Left kidney (tissue), 2 donors: ENCODE results near the gene MAP3K12. TPM values are rescaled to one million over a fixed set of nuclear protein-coding genes. Genes with fewer than 3 reads are reported as not detected.
"Not testable (repeated sequence)": the region's sequence is repeated elsewhere in the genome, so short reads cannot be mapped to it uniquely, and the experiment has no call there.

ENCODE experiments used
- DNase-seq: peaks from one replicate; pipeline ENCODE4 v3.0.0-alpha.2; 2013
- polyA plus RNA-seq: library from polyadenylated mRNA; unstranded; fragments of 120-200 nt; gene quantifications from one replicate; pipeline ENCODE4 v1.2.1, GENCODE V29; 2013; ENCODE audit not compliant: insufficient read length

MAP3K12 gene
- polyA plus RNA-seq, 1 donor = 38.5 TPM

GRCh38 chr12:53468282-53468681 lies 31.0 kb downstream of the MAP3K12 start:
- no peak for DNase-seq

DNA sequence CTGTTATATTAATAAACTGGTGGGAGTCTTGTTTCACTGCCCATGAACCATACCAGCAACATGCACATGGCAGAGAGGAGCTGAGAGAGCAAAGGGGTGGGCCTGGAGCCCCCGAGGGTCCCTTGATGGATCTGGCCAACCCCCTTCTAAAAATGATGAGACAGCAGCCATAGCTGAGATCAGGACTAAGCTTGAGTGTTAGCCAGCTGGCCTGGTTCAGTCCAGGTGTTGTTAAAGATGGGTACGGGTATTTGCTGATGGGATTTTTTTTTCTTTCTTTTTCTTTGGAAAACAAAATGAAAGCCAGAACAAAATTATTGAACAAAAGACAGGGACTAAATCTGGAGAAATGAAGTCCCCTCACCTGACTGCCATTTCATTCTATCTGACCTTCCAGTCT lies 31.4 kb downstream of the MAP3K12 start:
- DNase-seq = no peak

GRCh38 chr12:53467082-53467481 lies 32.2 kb downstream of the MAP3K12 start:
- DNase-seq = no peak

DNA sequence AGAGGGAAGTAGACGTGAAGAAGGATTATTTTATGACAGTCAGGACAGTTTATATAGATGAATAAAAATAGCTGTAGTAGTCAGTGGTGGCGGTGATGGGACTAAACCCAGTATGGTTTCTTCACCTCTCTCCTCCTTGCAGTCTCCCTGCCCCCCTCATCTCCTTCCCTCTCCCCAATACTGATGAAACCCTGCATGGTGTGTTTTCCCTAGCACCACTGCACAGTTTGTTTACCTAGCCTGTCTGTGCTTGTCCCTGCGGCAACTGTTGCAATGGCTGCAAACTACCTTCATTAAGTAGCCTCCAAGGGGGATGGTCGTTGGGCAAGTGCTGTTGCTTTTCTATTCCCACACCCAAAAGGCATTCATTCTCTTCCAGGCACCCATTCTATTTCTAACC lies 32.6 kb downstream of the MAP3K12 start:
- DNase-seq = no peak

DNA sequence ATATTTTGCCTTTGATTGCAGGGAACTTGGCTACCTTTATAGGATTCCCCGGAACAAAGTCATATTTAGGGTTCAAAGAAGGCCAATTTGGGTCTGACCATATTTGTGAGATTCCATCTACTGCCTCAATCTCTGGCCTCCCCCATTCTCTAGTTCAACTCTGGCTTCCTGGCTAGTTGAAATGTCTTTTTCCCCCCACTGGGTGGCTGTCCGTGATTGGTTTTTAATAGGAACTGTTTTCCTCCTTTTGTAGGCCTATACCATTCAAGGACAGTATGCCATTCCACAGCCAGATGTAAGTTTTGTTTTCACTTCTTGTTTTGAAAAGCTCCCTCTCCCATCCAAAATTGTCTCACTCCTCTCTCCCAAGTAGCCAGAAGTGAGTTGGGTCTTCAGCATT lies 33.6 kb downstream of the MAP3K12 start:
- DNase-seq = no peak

DNA sequence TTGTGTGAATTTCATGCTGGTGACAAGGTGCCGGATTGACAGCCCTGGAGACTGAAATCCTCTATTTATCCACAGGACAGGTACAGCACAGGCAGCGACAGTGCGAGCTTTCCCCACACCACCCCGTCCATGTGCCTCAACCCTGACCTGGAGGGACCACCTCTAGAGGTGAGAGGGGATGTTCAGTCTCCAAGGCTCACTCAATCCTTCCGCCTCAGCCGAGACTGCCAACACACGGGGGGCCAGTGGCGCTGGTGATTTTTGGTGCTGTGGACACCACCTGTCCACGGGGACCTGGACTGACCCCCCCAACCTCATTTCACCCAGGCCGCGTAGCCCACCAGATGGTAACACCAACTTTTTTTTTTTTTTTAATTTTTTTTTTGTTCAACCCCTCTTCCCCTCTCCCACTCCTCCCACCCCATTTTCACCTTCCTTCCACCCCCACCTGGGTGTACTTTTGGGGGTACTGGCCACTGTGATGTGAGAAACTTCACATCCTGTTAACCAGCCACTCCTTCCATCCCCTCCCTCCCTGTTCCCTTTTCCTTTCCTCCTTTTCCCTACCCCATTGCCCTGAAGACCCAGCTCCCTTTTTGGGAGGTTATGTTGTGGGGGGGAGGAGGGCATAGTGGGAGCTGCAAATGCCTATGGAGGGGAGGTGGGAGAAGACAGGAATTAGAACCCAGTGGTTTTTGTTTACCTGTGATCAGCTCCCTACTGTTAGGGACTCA lies 34.4 kb downstream of the MAP3K12 start:
- no peak for DNase-seq

GRCh38 chr12:53463802-53464560 lies 35.3 kb downstream of the MAP3K12 start:
- no peak for DNase-seq

GRCh38 chr12:53462935-53463334 lies 36.3 kb downstream of the MAP3K12 start:
- no peak for DNase-seq

- DNase-seq = no peak
These were observed 37.7 kb downstream of the MAP3K12 start for GRCh38 chr12:53461591-53461990.

DNA sequence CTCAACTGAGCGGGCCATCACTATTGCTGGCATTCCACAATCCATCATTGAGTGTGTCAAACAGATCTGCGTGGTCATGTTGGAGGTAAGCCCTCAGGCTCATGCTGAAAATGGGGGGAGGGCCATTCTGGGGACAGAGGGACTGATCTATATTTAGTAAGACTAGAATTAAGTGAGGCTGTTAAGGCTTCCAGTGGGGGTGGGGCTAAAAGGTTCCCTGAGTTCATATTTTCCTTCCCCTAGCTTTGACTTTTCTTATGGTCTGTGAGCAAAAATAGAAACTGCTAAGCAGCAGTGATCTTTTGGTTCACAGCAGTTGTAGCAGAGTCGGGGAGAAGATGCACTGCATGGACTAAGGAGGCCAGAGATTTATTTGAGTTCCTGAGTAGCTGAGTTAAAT lies 38.2 kb downstream of the MAP3K12 start:
- DNase-seq = no peak

GRCh38 chr12:53459097-53459496 lies 40.2 kb downstream of the MAP3K12 start:
- DNase-seq = no peak

DNA sequence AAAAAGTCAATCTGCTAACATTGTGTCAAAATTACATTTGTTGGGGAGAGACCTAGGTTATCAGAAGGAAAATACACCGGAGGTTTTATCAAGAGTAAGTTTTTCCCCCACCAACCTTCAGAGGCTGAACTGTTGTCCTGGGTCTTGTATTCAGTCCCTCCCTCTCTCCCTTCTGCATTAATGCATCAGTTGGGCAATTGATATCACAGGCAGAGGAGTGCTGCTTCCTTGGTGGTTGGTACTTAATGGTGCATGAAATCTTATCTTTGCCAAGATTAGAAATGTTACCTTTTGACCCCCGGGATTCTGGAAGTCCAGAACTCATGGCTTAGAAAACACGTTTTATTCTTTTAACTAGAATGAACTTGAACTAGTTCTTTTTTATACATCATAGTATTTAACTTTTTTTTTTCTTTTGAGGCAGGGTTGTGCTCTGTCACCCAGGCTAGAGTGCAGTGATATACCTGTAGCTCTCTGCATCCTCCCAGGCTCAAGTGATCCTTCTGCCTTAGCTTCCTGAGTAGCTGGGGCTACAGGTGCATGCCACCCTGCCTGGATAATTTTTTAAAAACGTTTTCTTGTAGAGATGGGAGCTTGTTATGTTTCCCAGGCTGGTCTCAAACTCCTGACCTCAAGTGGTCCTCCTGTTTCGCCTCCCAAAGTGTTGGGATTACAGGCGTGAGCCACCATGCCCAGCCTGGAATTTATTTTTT lies 42.4 kb downstream of the MAP3K12 start:
- DNase-seq = no peak

DNA sequence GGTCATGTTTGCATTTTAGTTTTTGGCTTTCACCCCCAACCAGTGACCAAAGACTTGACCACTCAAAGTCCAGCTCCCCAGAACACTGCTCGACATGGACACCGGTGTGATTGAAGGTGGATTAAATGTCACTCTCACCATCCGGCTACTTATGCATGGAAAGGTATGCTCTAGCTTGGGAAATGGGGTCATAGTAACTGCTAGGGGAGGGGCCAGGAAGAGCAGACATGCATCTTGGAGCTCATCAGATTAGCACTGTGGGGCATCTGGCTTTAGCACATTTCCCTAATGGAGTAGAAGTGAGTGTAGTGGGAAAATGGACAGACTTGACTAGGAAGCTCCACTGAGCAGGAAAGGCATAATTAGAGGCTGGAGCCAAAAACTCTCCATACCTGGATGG lies 44.6 kb downstream of the MAP3K12 start:
- no peak for DNase-seq

GRCh38 chr12:53453953-53454640 lies 45.2 kb downstream of the MAP3K12 start:
- DNase-seq = no peak

DNA sequence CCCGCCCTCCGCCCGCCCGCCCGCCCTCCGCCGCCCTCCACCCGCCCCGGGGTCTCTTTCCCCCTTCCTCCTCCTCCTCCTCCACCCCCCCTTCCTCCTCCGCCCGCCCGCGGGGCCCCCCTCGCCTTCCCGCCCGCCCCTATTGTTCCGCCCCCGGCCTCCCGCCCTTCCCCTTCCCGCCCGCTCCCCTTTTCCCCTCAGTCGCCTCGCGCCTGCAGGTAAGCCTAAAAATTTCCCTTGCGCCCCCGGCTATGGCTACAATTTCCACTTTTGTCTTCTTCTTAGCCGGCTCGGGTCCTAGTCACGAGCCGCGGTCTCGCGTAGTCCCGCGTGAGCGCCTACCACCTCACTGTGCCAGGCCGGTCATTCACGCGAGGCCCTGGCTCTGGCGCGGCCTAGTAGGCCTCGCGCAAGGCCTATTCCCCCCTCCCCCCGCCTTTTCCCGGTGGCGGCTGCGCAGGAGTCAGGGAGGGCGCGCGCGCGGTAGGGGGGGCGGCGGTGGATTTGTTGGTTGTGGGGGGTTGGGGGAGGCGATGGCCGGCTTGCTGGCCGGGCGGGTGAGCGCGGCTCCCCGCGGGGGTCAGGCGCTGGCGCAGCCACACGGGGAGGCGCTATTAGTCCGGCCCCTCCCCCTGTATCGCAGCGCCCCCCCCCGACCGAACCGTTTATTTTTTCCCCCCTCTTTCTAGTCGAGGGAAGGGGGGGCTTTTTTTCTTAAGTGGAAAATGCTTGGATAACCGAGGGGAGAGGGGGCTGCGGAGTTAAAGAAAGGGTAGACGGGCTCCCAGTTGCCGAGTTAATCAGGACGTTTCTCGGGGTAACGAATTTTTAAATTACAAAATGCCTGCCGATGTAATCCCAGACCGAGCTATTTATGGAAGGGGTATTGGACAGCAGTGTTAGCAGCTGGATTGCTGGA lies 46.8 kb downstream of the MAP3K12 start:
- peak; percentile 84 for DNase-seq

DNA sequence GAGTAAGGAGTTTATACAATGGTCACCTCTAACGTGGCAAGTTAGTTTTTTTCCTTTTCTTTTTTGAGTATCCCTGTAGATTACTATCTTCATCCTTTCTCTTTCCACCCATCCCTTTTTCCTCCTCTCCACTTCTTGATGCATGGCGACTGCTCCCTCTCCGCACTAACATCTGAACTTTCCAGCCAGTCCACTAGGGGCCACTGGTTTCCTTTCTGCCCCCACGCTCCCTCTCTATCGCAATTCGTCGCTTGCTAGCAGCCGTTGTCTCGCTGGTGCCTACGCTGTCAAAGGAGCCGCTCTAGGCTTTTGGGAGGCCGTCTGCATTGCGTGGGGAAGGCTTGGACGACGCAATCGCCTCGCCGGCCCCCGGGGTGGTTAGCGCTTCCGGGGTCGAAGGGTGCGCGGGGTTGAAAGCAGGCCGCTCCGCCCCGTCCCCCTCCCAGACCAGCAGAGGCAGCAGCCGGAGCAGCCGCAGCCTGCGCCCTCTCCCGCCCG lies 47.5 kb downstream of the MAP3K12 start, which contains the start of gene PCBP2:
Gene PCBP2 (plus strand): TSS at position 442 of the 498 bp plus-strand sequence. CDS start 2,699 bp downstream, outside the sequence.
- peak; percentile 98 for DNase-seq

DNA sequence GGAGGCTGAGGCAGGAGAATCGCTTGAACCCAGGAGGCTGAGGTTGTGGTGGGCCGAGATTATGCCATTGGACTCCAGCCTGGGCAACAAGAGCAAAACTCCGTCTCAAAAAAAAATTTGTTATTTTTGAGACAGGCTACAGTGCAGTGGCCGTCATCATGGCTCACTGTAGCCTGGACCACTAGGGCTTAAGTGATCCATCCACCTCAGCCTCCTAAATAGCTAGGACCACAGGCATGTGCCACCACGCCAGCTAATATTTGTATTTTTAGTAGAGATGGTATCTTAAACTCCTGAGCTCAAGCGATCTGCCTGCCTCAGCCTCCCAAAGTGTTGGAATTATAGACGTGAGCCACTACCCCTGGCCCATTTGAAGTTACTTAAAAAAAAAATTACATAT lies 48.3 kb downstream of the MAP3K12 start:
- no peak for DNase-seq

- DNase-seq = not testable (repeated sequence)
These were observed 54.5 kb downstream of the MAP3K12 start for GRCh38 chr12:53444593-53445325.

- DNase-seq = no peak
These were observed 55.3 kb downstream of the MAP3K12 start for GRCh38 chr12:53443955-53444354.
